Erythroblast (primary cell): Measurements from ENCODE around the gene PIP4K2C.
"Not testable (repeated sequence)": the region's sequence is repeated elsewhere in the genome, so short reads cannot be mapped to it uniquely, and the experiment has no call there.

Experiments
- DNase-seq, 2 experiments: peaks; one replicate each; lab custom pipeline; 2025; lab: John Stamatoyannopoulos, UW
- GATA1 ChIP-seq: IDR thresholded peaks from 2 replicates; pipeline ENCODE4 v1.6.1; 2011; ENCODE audit warnings: low read depth, mild to moderate bottlenecking, control low read depth, low read length, moderate library complexity
- POLR2A ChIP-seq: IDR thresholded peaks from 2 replicates; pipeline ENCODE4 v1.6.1; 2011; ENCODE audit warnings: mild to moderate bottlenecking, low read length

The PIP4K2C gene

GRCh38 chr12:57584050-57584449, 6.9 kb upstream of the PIP4K2C start:
- TF ChIP-seq GATA1 (no peak), POLR2A (no peak)
- no peak for DNase-seq

DNA sequence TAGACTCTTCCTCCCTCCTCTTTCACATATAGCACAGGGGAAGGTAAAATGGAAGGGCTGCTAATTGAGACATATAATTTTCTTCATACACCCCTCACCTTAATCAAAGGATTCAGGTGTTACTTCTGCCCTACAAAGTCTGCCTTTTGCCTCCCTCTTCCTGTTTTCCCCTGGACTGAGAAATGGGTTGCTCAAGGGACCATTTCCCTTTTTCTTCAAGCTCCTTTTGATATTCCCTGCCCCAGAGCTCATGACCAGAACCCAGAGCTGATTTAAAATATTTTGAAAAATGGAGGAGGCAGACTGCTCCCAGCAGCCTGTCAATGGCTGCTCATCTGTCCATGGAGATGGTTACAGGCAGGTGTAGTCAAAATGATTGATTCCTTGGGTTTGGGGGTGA, 6.3 kb upstream of the PIP4K2C start:
- no peak for TF ChIP-seq GATA1
- TF ChIP-seq POLR2A = no peak
- no peak for DNase-seq

GRCh38 chr12:57585156-57585555, 5.8 kb upstream of the PIP4K2C start:
- DNase-seq = no peak
- TF ChIP-seq GATA1 (no peak), POLR2A (no peak)

- DNase-seq = no peak
- TF ChIP-seq POLR2A (no peak), GATA1 (no peak)
These were observed 4.9 kb upstream of the PIP4K2C start for GRCh38 chr12:57586128-57586527.

GRCh38 chr12:57586832-57587429, 4.1 kb upstream of the PIP4K2C start:
- no peak for TF ChIP-seq POLR2A
- no peak for TF ChIP-seq GATA1
- DNase-seq = no peak

DNA sequence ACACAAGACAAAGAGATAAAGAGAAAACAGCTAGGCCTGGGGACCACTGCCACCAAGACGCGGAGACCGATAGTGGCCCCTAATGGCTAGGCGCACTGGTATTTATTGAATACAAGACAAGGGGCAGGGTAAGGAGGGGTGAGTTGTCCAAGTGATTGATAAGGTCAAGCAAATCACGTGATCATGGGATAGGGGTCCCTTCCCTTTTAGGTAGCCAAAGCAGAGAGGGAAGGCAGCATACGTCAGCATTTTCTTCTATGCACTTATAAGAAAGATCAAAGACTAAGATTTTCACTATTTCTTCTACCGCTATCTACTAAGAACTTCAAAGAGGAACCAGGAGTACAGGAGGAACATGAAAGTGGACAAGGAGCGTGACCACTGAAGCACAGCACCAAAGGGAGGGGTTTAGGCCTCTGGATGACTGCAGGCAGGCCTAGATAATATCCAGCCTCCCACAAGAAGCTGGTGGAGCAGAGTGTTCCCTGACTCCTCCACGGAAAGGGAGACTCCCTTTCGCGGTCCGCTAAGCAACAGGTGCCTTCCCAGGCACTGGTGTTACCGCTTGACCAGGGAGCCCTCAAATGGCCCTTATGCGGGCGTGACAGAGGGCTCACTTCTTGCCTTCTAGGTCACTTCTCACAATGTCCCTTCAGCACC, 1.9 kb upstream of the PIP4K2C start:
- DNase-seq = not testable (repeated sequence)

DNA sequence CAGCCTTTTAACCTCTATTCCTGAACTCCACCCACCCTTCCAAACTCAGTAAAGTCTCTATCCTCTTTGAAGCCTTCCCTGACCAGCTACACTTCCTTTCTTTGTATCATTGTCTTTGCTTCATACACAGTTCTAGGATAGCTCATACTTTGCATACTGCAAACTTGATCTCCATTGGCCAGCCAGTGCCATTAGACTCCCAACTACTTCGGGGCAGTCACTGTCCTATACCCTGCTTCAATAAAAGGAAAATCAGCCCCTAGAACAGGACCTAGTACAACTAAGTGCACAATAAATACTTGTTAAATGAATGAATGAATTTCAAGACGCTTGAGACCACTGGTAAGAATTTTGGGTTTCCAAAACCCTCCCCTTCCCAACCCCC, 521 bp upstream of the PIP4K2C start:
- DNase-seq = no peak
- TF ChIP-seq GATA1 (no peak), POLR2A (no peak)

GRCh38 chr12:57591782-57592325, 862 bp downstream of the PIP4K2C start:
- DNase-seq = no peak
- TF ChIP-seq GATA1 (no peak), POLR2A (no peak)

DNA sequence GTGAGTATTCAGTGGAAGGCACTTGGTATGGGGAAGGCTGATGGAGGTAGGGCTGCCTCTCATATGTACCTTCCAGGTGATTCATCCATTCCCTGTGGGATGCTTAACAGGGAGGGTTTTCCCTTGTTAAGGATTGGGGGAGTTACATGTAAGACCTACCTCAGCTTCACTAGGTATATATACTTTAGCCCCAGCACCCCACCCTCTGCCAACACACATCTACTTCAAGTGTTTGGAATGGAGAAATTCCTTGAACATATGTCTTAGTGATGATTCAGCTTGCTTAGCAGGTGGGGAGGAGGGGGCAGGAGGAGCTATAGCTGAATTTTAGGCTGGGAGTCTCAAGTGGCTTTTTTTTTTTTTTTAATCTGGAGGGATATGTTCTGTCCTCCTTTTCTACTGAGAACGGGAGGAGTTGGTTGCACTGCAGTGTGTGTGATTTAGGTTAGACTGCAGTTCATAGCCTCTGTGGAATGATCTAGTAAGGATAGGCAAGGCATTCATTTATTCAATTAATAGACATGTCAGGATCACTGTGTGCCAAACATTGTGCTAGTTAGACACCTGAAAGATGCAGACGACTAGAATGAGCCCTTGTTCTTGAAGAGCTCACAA, 1.7 kb downstream of the PIP4K2C start:
- TF ChIP-seq GATA1 (no peak), POLR2A (no peak)
- DNase-seq = no peak

DNA sequence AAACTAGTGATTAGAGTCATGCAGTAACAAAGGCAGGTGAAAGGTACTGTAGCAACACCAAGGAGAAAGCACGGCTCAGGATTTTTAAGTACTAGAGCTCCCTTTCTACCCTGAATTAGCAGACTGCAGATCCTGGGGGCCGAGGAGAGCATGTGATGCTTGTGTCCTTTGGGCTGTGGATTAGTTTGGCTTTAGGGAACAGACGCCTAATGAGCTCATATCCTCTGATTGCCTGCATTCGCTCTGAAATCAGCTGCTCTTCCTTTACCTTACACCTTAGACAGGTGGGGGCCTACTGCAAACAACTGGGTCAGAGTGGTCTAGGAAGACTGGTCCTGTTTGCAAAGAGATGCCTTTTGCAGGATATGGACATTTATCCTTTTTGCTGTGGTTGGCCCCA, 2.2 kb downstream of the PIP4K2C start:
- DNase-seq = no peak
- TF ChIP-seq GATA1 = no peak
- no peak for TF ChIP-seq POLR2A

GRCh38 chr12:57600395-57600794, 9.4 kb downstream of the PIP4K2C start:
- TF ChIP-seq GATA1 (no peak), POLR2A (no peak)
- DNase-seq = no peak

GRCh38 chr12:57602544-57602943, 11.6 kb downstream of the PIP4K2C start:
- DNase-seq = no peak
- no peak for TF ChIP-seq POLR2A
- no peak for TF ChIP-seq GATA1

DNA sequence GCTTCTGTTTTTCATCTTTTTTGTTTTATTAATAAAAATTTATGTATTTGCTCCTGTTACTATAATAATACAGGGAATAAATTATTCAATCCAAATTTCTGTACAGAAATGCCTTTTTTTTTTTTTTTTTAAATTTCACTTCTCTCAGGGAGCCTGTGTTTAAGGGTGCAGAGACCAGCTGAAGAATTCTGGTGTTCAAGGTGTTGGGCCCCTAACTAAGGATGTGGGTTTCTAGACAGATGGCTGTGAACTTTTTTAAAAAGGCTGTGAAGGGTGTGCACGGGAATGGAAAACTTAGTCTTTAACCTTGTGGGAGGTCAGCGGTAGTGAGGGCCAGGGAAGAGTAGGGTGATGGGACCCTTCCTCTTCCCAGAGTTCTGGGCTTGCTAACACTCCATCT, 12.3 kb downstream of the PIP4K2C start:
- TF ChIP-seq GATA1 (no peak), POLR2A (no peak)
- DNase-seq = no peak

GRCh38 chr12:57603815-57604453, 12.9 kb downstream of the PIP4K2C start:
- no peak for TF ChIP-seq GATA1
- TF ChIP-seq POLR2A = no peak
- DNase-seq = no peak

GRCh38 chr12:57604454-57604991, 13.5 kb downstream of the PIP4K2C start, which contains the start of gene DTX3:
Gene DTX3, plus strand, starts transcription at chr12:57604824. Its CDS starts 1,694 bp downstream, at chr12:57606518.
- no peak for DNase-seq
- TF ChIP-seq POLR2A = no peak
- TF ChIP-seq GATA1 = no peak
